LNCaP clone FGC (cell line): ENCODE results near the gene TRIM29.

Source experiments
- DNase-seq: peaks from one replicate; pipeline ENCODE4 v3.0.0-alpha.2; 2011; ENCODE audit warnings: low read depth
- H3K4me3 ChIP-seq: 2 replicates; pipeline ENCODE4 v1.5.1; 2011; ENCODE audit warnings: mild to moderate bottlenecking, low read depth, low read length, control low read depth
- CTCF ChIP-seq: IDR thresholded peaks from 2 replicates; pipeline ENCODE4 v1.5.1; 2012; ENCODE audit warnings: mild to moderate bottlenecking; ENCODE audit not compliant: control insufficient read depth, insufficient read depth; ENCODE audit errors: extremely low read depth

TRIM29 gene

GRCh38 chr11:120130991-120131760 is 6.7 kb downstream of the TRIM29 start:
- TF ChIP-seq CTCF: no peak
- no peak overlapping the region for H3K4me3 ChIP-seq
- DNase-seq: no peak

GRCh38 chr11:120130176-120130980 is 7.5 kb downstream of the TRIM29 start:
- no peak for TF ChIP-seq CTCF
- H3K4me3 ChIP-seq: no peak overlapping the region

GRCh38 chr11:120129570-120129969 is 8.3 kb downstream of the TRIM29 start:
- DNase-seq: no peak
- TF ChIP-seq CTCF: no peak
- no peak overlapping the region for H3K4me3 ChIP-seq

More at GRCh38 chr11:120130176-120130980, 7.5 kb downstream of the TRIM29 start:
- no peak for DNase-seq

GRCh38 chr11:120128392-120129119 is 9.4 kb downstream of the TRIM29 start:
- TF ChIP-seq CTCF: no peak
- peak; percentile 78 for DNase-seq
- no peak overlapping the region for H3K4me3 ChIP-seq

- no peak overlapping the region for H3K4me3 ChIP-seq
- no peak for TF ChIP-seq CTCF
- DNase-seq: no peak
Observed at GRCh38 chr11:120127236-120127635, 10.7 kb downstream of the TRIM29 start.

GRCh38 chr11:120126620-120127019 is 11.3 kb downstream of the TRIM29 start:
- no peak for TF ChIP-seq CTCF
- no peak overlapping the region for H3K4me3 ChIP-seq
- DNase-seq: no peak
